Stimulated activated CD8-positive, alpha-beta memory T cell treated with anti-CD3 and anti-CD28 coated beads, Interleukin-4, amount 100 ng/mL, for 1 hour (primary cell): Measurements from ENCODE around the gene ATP2B3.

Experiments
- DNase-seq, 2 donors: peaks; one replicate each; pipeline ENCODE4 v3.0.0-alpha.2; 2020; ENCODE audit warnings: low read depth in 2 of 2, low spot score in 1 of 2

Gene ATP2B3

DNA sequence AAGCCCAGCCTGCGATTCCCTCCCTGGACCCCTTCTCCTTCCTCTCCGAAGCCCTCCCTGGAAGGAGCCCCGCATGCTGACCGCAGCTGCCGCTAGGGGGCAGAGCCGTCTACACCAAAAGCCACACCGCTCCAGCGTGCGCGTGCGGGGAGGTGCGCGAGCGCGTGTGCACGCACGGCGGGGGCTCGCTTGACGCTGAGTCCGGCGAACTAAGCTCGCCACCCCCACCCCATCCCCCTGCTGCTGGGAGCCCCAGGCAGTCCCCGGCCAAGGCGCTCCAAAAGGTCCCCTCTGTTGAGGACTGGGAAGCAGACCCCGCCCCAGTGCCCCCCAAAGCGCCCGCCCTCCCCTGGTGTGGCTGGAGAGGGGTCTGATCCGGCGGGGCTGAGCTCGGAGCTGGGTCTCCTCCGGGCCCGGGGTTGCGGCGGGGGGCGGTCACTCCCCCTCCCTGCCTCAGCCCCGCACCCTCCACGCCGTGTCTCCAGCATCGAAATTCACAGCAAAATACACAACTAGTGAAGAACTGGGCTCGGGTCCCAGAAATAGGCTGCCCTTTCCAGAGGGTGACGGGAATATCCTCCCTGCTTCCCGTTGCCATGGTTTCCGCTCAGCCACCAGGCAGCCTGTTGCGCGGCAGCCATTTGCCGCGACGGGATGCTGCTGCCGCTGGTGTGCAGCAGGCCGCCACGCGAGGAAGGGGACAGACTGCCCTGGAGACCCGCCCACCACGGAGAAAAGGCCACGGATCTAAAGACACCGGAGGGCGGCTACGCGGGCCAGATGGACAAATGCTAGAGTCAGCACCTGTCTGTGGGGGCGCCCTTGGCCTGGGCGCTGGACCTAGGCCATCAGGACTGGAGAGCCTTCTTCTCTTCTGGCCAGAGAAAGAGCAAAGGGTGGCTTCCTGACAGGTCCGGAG lies 92.7 kb downstream of the ATP2B3 start:
- DNase-seq, result peak; percentile 50 to 61

DNA sequence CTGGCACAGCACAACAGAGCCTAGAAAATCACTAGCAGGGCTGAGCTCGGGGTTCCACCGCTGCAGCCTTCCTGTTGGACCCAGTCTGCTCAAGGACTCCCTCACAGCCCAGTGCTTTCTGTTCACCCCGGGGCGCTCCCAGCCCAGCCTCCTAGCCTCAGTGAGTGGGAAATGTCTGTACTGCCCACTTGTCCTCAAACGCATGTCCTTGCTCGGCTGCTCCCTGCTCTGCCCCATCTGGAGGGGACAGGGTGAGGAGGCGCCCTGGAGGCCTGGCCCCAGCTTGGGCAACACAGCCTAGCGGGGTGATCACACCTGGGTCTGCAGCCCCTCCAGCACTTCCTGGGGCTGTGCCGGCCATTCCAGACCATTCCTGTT lies 93.4 kb downstream of the ATP2B3 start:
- no peak for DNase-seq

- DNase-seq, result no peak
Observed at GRCh38 chrX:153611298-153612095, 94.1 kb downstream of the ATP2B3 start.

DNA sequence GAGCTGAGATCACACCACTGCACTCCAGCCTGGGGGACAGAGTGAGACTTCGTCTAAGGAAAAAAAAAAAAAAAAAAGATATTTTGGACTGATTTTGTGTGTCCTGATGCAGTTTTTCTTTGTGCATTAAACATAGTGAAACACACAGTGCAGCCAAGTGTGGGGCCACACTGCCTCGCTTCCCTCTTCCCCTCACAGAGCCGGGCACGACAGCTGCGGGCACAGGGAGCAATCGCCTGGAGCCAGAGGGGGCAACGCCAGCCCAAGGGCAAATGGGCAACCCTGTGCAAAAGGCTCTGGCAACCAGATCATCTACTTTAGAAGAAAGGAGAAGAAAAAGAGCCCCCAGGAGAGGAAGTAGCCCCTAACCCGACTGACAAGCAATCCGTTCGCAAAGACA lies 95.0 kb downstream of the ATP2B3 start:
- no peak for DNase-seq

DNA sequence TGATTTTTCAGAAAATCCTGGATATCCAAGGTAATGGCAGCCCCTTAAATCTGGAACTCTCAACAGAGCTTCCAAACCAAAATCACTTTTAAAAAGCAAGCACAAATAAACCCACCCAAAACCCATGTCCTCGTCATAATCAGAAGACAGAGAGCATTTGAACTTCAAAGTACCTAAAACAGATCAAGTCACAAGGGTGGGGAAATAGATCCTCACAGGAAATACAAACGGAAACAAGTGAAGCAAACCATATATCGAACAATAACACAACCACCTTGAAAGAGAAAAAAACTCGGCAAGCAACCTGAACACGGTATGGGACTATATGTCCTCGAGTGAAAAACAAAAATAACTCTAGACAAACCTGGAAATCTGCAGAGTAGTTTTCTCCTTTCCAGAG lies 97.4 kb downstream of the ATP2B3 start:
- no peak for DNase-seq

- DNase-seq, result no peak
Observed at GRCh38 chrX:153620576-153620975, 103.1 kb downstream of the ATP2B3 start.

DNA sequence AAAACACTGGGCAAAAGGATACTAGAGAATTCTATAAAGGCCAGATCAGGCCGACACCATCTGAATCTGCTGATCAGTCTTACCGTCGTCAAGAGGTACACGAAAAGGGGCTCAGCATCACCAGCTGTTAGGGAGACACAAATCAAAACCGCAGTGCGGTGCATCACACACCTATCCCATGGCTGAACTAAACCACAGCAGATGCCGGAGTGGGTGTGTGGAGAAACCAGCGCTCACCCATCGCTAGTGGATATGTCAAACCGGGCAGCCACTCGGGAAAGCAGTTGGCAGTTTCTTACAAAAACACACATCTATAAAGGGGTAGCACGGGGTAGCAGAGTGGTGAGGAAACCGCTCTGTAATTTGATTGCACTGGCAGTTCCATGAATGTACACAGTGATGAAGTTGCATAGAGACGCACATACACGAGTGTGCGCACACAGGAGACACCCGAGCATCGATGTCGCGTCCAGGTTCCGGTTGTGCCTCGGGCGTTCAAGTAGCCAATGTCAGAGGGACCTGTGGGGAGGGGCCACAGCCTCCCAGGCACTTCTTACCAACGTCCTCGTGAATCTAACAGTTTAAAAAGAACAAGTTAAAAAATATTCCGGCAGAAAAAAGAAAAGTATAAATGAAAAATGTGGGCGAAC lies 104.6 kb downstream of the ATP2B3 start:
- DNase-seq, result no peak

DNA sequence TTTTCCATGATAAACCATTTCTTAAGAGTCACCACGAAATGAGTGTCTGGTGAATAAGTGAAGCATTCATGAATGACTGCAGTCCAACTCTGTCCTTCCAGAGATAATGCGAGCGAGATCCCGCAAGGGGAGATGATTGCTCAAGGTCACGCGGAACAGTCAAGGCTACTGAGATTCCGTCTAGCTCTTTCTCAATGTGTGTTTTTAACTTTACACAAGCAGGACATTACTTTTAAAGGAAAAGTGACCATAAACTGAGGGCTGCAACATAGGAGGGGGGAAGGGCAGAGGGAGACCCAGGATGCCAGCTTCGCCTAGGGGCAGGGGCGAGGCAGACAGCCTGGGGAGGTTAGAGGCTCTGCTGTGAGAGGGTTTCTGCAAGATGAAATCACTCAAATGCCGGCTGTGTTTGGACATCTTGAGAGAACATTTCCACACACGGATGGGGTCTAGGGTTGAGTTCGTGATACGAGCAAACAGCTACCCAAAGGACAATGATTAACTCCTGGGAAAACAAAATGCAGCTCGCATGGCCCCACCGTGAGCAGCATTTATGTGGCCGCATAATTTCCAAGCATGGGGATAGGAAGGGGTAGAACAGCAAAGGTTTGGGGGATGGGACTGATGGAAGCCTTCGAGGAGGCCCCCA lies 105.3 kb downstream of the ATP2B3 start:
- no peak for DNase-seq

DNA sequence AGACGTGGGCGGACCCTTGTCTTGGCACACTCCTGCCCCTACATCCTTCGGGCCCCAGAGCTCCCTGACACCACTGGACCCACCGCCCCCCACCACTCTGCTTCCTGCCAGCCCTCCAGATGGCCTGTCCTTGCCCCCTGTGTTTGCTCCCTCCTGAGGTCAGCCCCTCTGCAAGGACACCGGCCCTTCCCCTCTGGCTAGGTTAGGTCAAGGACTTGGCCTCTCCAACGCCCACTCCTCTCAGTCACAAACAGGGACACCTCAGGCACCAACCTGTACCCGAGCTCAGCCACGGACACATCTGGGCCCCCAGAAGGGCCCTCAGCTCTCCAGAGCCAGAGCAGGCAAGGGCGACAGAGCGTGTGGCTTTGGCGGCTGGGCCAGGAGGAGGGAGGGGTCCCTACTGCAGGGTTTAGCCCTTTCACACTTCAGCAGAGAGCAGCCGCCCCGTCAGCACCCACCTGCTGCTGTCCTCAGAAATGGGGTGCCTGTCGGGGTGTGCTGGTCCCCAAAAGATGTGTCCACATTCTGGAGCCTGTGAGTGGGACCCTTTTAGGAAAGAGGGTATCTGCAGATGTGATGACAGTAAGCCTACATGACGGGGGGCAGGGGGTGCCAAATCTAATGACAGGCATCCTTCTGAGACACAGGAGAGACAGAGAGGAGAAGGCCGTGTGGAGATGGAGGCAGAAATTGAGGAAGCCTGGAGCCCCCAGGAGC lies 106.0 kb downstream of the ATP2B3 start:
- no peak for DNase-seq

GRCh38 chrX:153624196-153625091 lies 107.0 kb downstream of the ATP2B3 start:
- DNase-seq, result no peak

- no peak for DNase-seq
Observed at GRCh38 chrX:153625271-153626024, 108.0 kb downstream of the ATP2B3 start.

GRCh38 chrX:153626025-153626633 lies 108.7 kb downstream of the ATP2B3 start:
- DNase-seq, result no peak

DNA sequence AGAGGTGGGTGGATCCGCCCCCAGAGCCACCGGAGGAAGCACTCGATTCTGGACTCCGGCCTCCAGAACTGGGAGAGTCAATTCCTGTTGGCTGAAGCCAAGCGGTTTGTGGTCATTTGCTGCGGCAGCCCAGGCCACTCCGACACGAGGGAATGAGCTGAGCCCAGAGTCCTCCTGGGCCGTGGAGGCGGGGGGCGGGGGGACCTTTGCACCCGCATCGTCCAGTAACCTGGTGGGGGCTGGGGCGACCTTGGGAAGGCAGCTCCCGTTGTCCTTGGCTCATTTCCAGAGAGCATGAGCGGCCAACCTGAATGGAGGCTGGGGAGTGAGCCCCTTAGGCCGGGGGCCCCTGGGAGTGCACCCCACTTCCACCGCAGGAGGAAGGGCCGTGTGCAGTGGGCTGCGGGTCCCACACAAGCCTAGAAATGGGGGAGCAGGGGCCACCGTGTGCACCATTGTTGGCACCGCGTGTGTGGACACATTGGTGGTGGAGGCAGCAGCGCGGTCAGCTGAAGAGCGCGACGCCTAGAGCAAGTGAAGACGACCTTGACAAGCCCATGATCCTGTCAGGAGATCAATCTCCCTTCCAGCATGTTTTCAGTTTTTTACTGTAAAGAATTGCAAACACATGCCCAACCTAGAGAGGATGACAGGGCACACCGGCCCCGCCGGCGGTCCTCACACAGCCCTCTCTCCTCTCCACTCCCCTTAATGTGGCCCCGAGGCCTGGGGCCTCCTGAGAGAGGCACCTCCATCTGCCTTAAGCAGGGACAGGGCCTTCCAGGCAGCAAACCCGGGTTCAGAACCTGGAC lies 109.6 kb downstream of the ATP2B3 start:
- DNase-seq, result no peak

DNA sequence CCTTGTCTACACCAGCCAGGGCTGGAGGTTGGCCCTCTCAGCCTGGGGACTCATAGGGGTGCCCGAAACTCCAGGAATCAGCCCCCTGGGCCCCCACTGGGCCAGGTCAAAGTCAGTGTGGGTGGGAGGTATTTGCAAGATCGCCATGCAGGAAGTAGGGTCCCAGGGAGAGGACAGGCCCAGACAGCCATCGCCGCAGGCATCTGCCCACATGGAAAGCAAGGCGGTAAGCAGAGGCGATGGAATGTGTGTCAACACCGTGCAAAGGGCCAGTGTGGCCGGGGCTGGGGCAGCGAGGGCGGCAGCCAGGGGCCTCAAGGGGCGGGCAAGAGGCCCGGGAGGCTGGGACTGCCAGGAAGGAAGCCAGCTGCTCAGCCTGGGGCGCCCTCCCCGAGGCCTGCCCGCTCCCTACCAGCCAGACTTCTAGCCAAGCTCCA lies 110.3 kb downstream of the ATP2B3 start:
- no peak for DNase-seq

DNA sequence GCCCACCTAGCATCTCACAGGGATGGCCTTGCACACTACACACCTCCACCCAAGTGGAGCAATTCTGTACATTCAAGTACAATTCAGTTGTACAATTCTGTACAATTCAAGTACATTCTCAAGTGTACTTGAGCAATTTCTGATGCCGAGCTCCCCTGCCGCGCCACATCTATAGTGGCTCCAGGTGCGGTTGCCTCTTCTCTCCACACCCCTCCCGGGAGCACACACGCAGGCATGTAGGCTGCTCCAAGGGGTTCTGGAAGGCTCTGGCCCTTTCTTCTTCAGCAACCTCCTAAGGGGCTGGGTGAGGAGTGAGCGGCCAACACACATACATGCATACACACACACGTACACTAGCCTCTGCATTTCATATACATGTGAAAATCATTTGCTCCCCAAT lies 110.7 kb downstream of the ATP2B3 start:
- no peak for DNase-seq

DNA sequence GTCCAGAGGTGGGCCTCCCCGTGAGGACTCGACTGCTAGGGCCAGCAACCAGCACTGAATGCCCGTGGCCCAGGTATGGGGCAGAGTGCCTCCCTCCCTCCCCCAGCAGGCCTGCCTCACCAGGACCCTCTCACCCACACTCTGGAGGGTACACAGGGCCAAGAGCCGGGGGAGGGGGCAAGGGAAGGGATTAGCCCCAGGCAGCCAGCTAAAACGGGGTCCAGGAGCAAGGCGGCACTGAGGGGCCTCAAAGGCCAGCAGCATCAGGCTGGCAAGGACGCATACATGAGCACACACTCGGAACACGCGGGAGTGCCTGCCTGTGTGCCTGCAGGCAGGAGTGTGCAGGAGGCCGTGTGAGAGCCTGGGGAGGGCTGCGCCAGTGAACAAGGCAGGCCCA lies 111.2 kb downstream of the ATP2B3 start:
- no peak for DNase-seq

GRCh38 chrX:153631346-153631745 lies 113.9 kb downstream of the ATP2B3 start:
- no peak for DNase-seq
